ENCODE results near the gene MYH3. TPM values are rescaled to one million over a fixed set of nuclear protein-coding genes. Genes with fewer than 3 reads are reported as not detected.

Gene MYH3
- total and polyA plus RNA-seq, 2 experiments from 2014 or later: 0.93 to 3.5 TPM

GRCh38 chr17:10612957-10613744 lies 44.0 kb downstream of the MYH3 start:
- Histone ChIP-seq H3K4me1 (ENCODE audit: insufficient read depth) (no peaks in the 10 kb centered on the region), H3K27me3 (no peaks in the 10 kb centered on the region), H3K79me2 (no peaks in the 10 kb centered on the region), H3K36me3 (replicated peaks; ENCODE audit: insufficient read depth, low read depth) (no peaks in the 10 kb centered on the region), H3K4me2 (no peak overlapping the region), H3K4me3 (no peak overlapping the region), H4K20me1 (ENCODE audit: insufficient read depth, poor library complexity, severe bottlenecking) (no peaks in the 10 kb centered on the region), H3K9me2 (replicated peaks; ENCODE audit: insufficient read depth) (no peaks in the 10 kb centered on the region), H3K27ac (no peak overlapping the region), H2AFZ (no peak overlapping the region), H3K9me3 (ENCODE audit: low read depth) (no peaks in the 10 kb centered on the region)
- DNase-seq (ENCODE audit: low spot score): no peak
- no peak for TF ChIP-seq CTCF (IDR thresholded peaks at IDR 0.05; ENCODE audit: poor library complexity)
- no peak for TF ChIP-seq EZH2phosphoT487 (IDR thresholded peaks at IDR 0.05; ENCODE audit: low read depth, severe bottlenecking, unreplicated experiment)
- 76% methylated on average over 6 of the region's 6 CpGs for WGBS (ENCODE audit: low lambda C conversion rate, missing lambda C conversion rate)

GRCh38 chr17:10610884-10611283 lies 46.2 kb downstream of the MYH3 start:
- WGBS (ENCODE audit: low lambda C conversion rate, missing lambda C conversion rate): 90% methylated on average over 8 of the region's 8 CpGs
- H3K27me3 ChIP-seq: no peaks in the 10 kb centered on the region
- H3K4me3 ChIP-seq: no peak overlapping the region
- H3K4me1 ChIP-seq (ENCODE audit: insufficient read depth): no peaks in the 10 kb centered on the region
- no peaks in the 10 kb centered on the region for H3K79me2 ChIP-seq
- H3K9me3 ChIP-seq (ENCODE audit: low read depth): no peaks in the 10 kb centered on the region
- H3K9me2 ChIP-seq (replicated peaks; ENCODE audit: insufficient read depth): no peaks in the 10 kb centered on the region
- no peaks in the 10 kb centered on the region for H3K36me3 ChIP-seq (replicated peaks; ENCODE audit: insufficient read depth, low read depth)
- H3K4me2 ChIP-seq: no peak overlapping the region
- H3K27ac ChIP-seq: no peak overlapping the region
- no peaks in the 10 kb centered on the region for H4K20me1 ChIP-seq (ENCODE audit: insufficient read depth, poor library complexity, severe bottlenecking)
- no peak for TF ChIP-seq EZH2 (IDR thresholded peaks at IDR 0.05; ENCODE audit: borderline replicate concordance)
- no peak for TF ChIP-seq CTCF (IDR thresholded peaks at IDR 0.05; ENCODE audit: poor library complexity)
- TF ChIP-seq EZH2phosphoT487 (IDR thresholded peaks at IDR 0.05; ENCODE audit: low read depth, severe bottlenecking, unreplicated experiment): no peak
- DNase-seq (ENCODE audit: low spot score): no peak
- no peak overlapping the region for H2AFZ ChIP-seq

GRCh38 chr17:10608244-10608643 lies 48.9 kb downstream of the MYH3 start:
- Histone ChIP-seq H3K27ac (no peak overlapping the region), H3K9me2 (replicated peaks; ENCODE audit: insufficient read depth) (no peaks in the 10 kb centered on the region)
- WGBS (ENCODE audit: low lambda C conversion rate, missing lambda C conversion rate): 82% methylated on average over 5 of the region's 5 CpGs

More at GRCh38 chr17:10608244-10608643, 48.9 kb downstream of the MYH3 start:
- DNase-seq (ENCODE audit: low spot score): no peak
- Histone ChIP-seq H3K79me2 (no peaks in the 10 kb centered on the region), H3K4me1 (ENCODE audit: insufficient read depth) (no peaks in the 10 kb centered on the region), H3K36me3 (replicated peaks; ENCODE audit: insufficient read depth, low read depth) (no peaks in the 10 kb centered on the region), H3K9me3 (ENCODE audit: low read depth) (no peaks in the 10 kb centered on the region), H3K4me3 (no peak overlapping the region), H2AFZ (no peak overlapping the region), H4K20me1 (ENCODE audit: insufficient read depth, poor library complexity, severe bottlenecking) (no peaks in the 10 kb centered on the region), H3K4me2 (no peak overlapping the region), H3K27me3 (peaks cover 2% of the 10 kb centered on the region)
- TF ChIP-seq CTCF (IDR thresholded peaks at IDR 0.05; ENCODE audit: poor library complexity) (no peak), EZH2phosphoT487 (IDR thresholded peaks at IDR 0.05; ENCODE audit: low read depth, severe bottlenecking, unreplicated experiment) (no peak), EZH2 (IDR thresholded peaks at IDR 0.05; ENCODE audit: borderline replicate concordance) (no peak)

All from hepatocyte (in vitro differentiated cells).